ENCODE data around the gene F12. TPM values are rescaled to one million over a fixed set of nuclear protein-coding genes. Genes with fewer than 3 reads are reported as not detected.
"Not testable (repeated sequence)": the region's sequence is repeated elsewhere in the genome, so short reads cannot be mapped to it uniquely, and the experiment has no call there.

F12 gene
- total RNA-seq, 1 donor from 2014 or later = not detected

GRCh38 chr5:177425196-177425800, 15.9 kb upstream of the F12 start:
- no peak for ATAC-seq (ENCODE audit: poor library complexity)
- DNase-seq = no peak
- intact Hi-C loops (cut with DNase I) = no loop called here

- intact Hi-C loops (cut with DNase I) = no loop called here
- no peak for ATAC-seq (ENCODE audit: poor library complexity)
- no peak for DNase-seq
Measured at GRCh38 chr5:177423671-177424070, 14.3 kb upstream of the F12 start.

- no peak for DNase-seq
- ATAC-seq (ENCODE audit: poor library complexity) = no peak
- intact Hi-C loops (cut with DNase I) = no loop called here
Measured at GRCh38 chr5:177421062-177421798, 11.9 kb upstream of the F12 start.

- intact Hi-C loops (cut with DNase I); ATAC-seq (ENCODE audit: poor library complexity); DNase-seq: not testable (repeated sequence)
Measured at GRCh38 chr5:177420472-177420871, 11.1 kb upstream of the F12 start.

- intact Hi-C loops (cut with DNase I) = no loop called here
- no peak for ATAC-seq (ENCODE audit: poor library complexity)
- DNase-seq = no peak
Measured at GRCh38 chr5:177419046-177419445, 9.7 kb upstream of the F12 start.

GRCh38 chr5:177417081-177417480, 7.7 kb upstream of the F12 start:
- ATAC-seq (ENCODE audit: poor library complexity); intact Hi-C loops (cut with DNase I); DNase-seq: not testable (repeated sequence)

GRCh38 chr5:177414481-177414880, 5.1 kb upstream of the F12 start:
- intact Hi-C loops (cut with DNase I) = no loop called here
- DNase-seq (no peak), ATAC-seq (ENCODE audit: poor library complexity) (no peak)

- ATAC-seq (ENCODE audit: poor library complexity) = no peak
- DNase-seq = no peak
- intact Hi-C loops (cut with DNase I) = no loop called here
Measured at GRCh38 chr5:177412603-177413233, 3.4 kb upstream of the F12 start.

GRCh38 chr5:177410575-177410974, 1.2 kb upstream of the F12 start:
- DNase-seq (no peak), ATAC-seq (ENCODE audit: poor library complexity) (no peak)
- intact Hi-C loops (cut with DNase I) = no loop called here

- ATAC-seq (ENCODE audit: poor library complexity) = no peak
- peak; percentile 73 for DNase-seq
- intact Hi-C loops (cut with DNase I) = no loop called here
Measured at GRCh38 chr5:177405805-177406204, 3.6 kb downstream of the F12 start.

- DNase-seq = no peak
- intact Hi-C loops (cut with DNase I) = no loop called here
- ATAC-seq (ENCODE audit: poor library complexity) = no peak
Measured at GRCh38 chr5:177405312-177405711, 4.1 kb downstream of the F12 start.

GRCh38 chr5:177404641-177405179, 4.7 kb downstream of the F12 start:
- ATAC-seq (ENCODE audit: poor library complexity) (no peak), DNase-seq (no peak)
- intact Hi-C loops (cut with DNase I) = no loop called here

GRCh38 chr5:177403792-177404640, 5.3 kb downstream of the F12 start:
- intact Hi-C loops (cut with DNase I) = loop anchor here (2.0 kb wide), 1 partner anchor 51 kb away; no protein-coding TSS in a partner anchor
- DNase-seq (peak; percentile 93), ATAC-seq (ENCODE audit: poor library complexity) (peak; percentile 97)

- DNase-seq = no peak
- intact Hi-C loops (cut with DNase I) = loop anchor here (2.0 kb wide), 1 partner anchor 52 kb away; no protein-coding TSS in a partner anchor
- ATAC-seq (ENCODE audit: poor library complexity) = no peak
Measured at GRCh38 chr5:177403102-177403791, 6.1 kb downstream of the F12 start.

- peak; percentile 60 for DNase-seq
- intact Hi-C loops (cut with DNase I) = loop anchor here (2.0 kb wide), 1 partner anchor 52 kb away; no protein-coding TSS in a partner anchor
- peak; percentile 29 for ATAC-seq (ENCODE audit: poor library complexity)
Measured at GRCh38 chr5:177402271-177403043, 6.9 kb downstream of the F12 start.

- DNase-seq (no peak), ATAC-seq (ENCODE audit: poor library complexity) (no peak)
- intact Hi-C loops (cut with DNase I) = no loop called here
Measured at GRCh38 chr5:177399997-177400868, 9.1 kb downstream of the F12 start, which contains the start of gene PFN3. PFN3 (minus strand) TSS chr5:177400661; CDS start chr5:177400576, 85 bp downstream.

All from Right ventricle myocardium superior (tissue), 1 donor.